ENCODE results near the gene TTC34.
"Not testable (repeated sequence)": the region's sequence is repeated elsewhere in the genome, so short reads cannot be mapped to it uniquely, and the experiment has no call there.

GRCh38 chr1:2757519-2757918, 44.0 kb downstream of the TTC34 start:
- TF ChIP-seq, protein P1, sequence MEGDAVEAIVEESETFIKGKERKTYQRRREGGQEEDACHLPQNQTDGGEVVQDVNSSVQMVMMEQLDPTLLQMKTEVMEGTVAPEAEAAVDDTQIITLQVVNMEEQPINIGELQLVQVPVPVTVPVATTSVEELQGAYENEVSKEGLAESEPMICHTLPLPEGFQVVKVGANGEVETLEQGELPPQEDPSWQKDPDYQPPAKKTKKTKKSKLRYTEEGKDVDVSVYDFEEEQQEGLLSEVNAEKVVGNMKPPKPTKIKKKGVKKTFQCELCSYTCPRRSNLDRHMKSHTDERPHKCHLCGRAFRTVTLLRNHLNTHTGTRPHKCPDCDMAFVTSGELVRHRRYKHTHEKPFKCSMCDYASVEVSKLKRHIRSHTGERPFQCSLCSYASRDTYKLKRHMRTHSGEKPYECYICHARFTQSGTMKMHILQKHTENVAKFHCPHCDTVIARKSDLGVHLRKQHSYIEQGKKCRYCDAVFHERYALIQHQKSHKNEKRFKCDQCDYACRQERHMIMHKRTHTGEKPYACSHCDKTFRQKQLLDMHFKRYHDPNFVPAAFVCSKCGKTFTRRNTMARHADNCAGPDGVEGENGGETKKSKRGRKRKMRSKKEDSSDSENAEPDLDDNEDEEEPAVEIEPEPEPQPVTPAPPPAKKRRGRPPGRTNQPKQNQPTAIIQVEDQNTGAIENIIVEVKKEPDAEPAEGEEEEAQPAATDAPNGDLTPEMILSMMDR (IDR thresholded peaks at IDR 0.05): not testable (repeated sequence)
- TF ChIP-seq EZH2, EZH2phosphoT487 (IDR thresholded peaks at IDR 0.05): not testable (repeated sequence)

Data from neural progenitor cell (in vitro differentiated cells).